OCI-LY1 (cell line): ENCODE measurements around the gene TXNDC17.
"Not testable (repeated sequence)": the region's sequence is repeated elsewhere in the genome, so short reads cannot be mapped to it uniquely, and the experiment has no call there.

Source experiments
- EZH2 ChIP-seq: fragments of 200-600 bp; sonication (generic), shearing (Covaris generic); IDR thresholded peaks from 2 replicates; pipeline ENCODE4 v1.8.0; 2017; ENCODE audit warnings: borderline replicate concordance, mixed run types, mild to moderate bottlenecking, antibody characterized with exemption, low read length, moderate library complexity, mixed read lengths
- TF ChIP-seq, protein P1 (sequence below): fragments of 200-600 bp; sonication (generic), shearing (Covaris generic); IDR thresholded peaks from 2 replicates; pipeline ENCODE4 v1.5.1; 2017; ENCODE audit warnings: mild to moderate bottlenecking, antibody characterized with exemption, low read length, moderate library complexity, mixed read lengths

DNA sequence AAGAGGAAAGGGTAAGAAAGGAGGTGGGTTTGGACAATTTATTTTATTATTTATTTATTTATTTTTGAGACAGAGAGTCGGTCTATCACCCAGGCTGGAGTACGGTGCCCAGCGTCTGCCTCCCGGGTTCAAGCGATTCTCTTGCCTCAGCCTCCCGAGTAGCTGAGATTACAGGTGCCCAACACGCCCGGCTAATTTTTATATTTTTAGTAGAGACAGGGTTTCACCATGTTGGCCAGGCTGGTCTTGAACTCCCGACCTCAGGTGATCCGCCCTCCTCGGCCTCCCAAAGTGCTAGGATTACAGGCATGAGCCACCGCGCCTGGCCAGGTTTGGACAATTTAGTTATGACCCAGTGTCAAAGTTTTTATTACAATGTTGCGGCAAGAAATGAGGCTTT, 22.3 kb downstream of the TXNDC17 start:
- TF ChIP-seq, protein P1, sequence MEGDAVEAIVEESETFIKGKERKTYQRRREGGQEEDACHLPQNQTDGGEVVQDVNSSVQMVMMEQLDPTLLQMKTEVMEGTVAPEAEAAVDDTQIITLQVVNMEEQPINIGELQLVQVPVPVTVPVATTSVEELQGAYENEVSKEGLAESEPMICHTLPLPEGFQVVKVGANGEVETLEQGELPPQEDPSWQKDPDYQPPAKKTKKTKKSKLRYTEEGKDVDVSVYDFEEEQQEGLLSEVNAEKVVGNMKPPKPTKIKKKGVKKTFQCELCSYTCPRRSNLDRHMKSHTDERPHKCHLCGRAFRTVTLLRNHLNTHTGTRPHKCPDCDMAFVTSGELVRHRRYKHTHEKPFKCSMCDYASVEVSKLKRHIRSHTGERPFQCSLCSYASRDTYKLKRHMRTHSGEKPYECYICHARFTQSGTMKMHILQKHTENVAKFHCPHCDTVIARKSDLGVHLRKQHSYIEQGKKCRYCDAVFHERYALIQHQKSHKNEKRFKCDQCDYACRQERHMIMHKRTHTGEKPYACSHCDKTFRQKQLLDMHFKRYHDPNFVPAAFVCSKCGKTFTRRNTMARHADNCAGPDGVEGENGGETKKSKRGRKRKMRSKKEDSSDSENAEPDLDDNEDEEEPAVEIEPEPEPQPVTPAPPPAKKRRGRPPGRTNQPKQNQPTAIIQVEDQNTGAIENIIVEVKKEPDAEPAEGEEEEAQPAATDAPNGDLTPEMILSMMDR: not testable (repeated sequence)
- TF ChIP-seq EZH2: not testable (repeated sequence)
